Parathyroid adenoma (tissue), 2 donors: Measurements from ENCODE around the gene NUP88.
A peak's percentile ranks its signal among the peaks of the same experiment; 100 is the strongest.

Source experiments
- H2AFZ ChIP-seq: fragments of 300-600 bp; sonication (generic); one replicate; pipeline ENCODE4 v1.7.0; 2017; ENCODE audit warnings: antibody characterized with exemption, mild to moderate bottlenecking
- H3K27ac ChIP-seq: fragments of 300-600 bp; sonication (generic); one replicate; pipeline ENCODE4 v1.7.0; 2017
- H3K27me3 ChIP-seq: fragments of 300-600 bp; sonication (generic); one replicate; pipeline ENCODE4 v1.7.0; 2017; ENCODE audit warnings: low read length; ENCODE audit not compliant: control insufficient read depth, insufficient read depth
- H3K36me3 ChIP-seq: fragments of 300-600 bp; sonication (generic); one replicate; pipeline ENCODE4 v1.7.0; 2017; ENCODE audit warnings: low read length; ENCODE audit not compliant: control insufficient read depth, insufficient read depth
- H3K4me1 ChIP-seq: fragments of 300-600 bp; sonication (generic); one replicate; pipeline ENCODE4 v1.7.0; 2017; ENCODE audit warnings: control low read depth
- H3K4me2 ChIP-seq: fragments of 300-600 bp; sonication (generic); one replicate; pipeline ENCODE4 v1.7.0; 2017; ENCODE audit warnings: low read length
- H3K4me3 ChIP-seq: fragments of 300-600 bp; sonication (generic); one replicate; pipeline ENCODE4 v1.7.0; 2017; ENCODE audit warnings: low read depth, low read length
- H3K79me2 ChIP-seq: fragments of 300-600 bp; sonication (generic); one replicate; pipeline ENCODE4 v1.7.0; 2017; ENCODE audit warnings: control low read depth
- H3K9ac ChIP-seq: fragments of 300-600 bp; sonication (generic); one replicate; pipeline ENCODE4 v1.7.0; 2017; ENCODE audit warnings: mild to moderate bottlenecking
- H3K9me3 ChIP-seq: fragments of 300-600 bp; sonication (generic); one replicate; pipeline ENCODE4 v1.7.0; 2017; ENCODE audit warnings: low read length; ENCODE audit not compliant: control insufficient read depth
- TF ChIP-seq, protein P1 (sequence below): fragments of 300-600 bp; sonication (generic); IDR thresholded peaks from one replicate; pipeline ENCODE4 v1.7.0; 2017; ENCODE audit warnings: antibody characterized with exemption, mild to moderate bottlenecking
- donor health status: primary hyperparathyroidism.

The NUP88 gene

GRCh38 chr17:5464717-5465507, 45.5 kb upstream of the NUP88 start:
- Histone ChIP-seq H3K4me3 (no peak overlapping the region), H3K9ac (no peak overlapping the region), H3K36me3 (no peaks in the 10 kb centered on the region), H3K27me3 (no peaks in the 10 kb centered on the region), H3K4me2 (no peak overlapping the region), H3K9me3 (no peaks in the 10 kb centered on the region), H3K79me2 (peaks cover 23% of the 10 kb centered on the region), H3K27ac (no peak overlapping the region), H3K4me1 (peaks cover 3% of the 10 kb centered on the region), H2AFZ (no peak overlapping the region)
- TF ChIP-seq, protein P1, sequence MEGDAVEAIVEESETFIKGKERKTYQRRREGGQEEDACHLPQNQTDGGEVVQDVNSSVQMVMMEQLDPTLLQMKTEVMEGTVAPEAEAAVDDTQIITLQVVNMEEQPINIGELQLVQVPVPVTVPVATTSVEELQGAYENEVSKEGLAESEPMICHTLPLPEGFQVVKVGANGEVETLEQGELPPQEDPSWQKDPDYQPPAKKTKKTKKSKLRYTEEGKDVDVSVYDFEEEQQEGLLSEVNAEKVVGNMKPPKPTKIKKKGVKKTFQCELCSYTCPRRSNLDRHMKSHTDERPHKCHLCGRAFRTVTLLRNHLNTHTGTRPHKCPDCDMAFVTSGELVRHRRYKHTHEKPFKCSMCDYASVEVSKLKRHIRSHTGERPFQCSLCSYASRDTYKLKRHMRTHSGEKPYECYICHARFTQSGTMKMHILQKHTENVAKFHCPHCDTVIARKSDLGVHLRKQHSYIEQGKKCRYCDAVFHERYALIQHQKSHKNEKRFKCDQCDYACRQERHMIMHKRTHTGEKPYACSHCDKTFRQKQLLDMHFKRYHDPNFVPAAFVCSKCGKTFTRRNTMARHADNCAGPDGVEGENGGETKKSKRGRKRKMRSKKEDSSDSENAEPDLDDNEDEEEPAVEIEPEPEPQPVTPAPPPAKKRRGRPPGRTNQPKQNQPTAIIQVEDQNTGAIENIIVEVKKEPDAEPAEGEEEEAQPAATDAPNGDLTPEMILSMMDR: no peak

GRCh38 chr17:5446786-5447185, 27.3 kb upstream of the NUP88 start:
- Histone ChIP-seq H3K9ac (no peak overlapping the region), H3K4me2 (no peak overlapping the region), H3K79me2 (no peaks in the 10 kb centered on the region), H3K27me3 (no peaks in the 10 kb centered on the region), H3K27ac (no peak overlapping the region), H3K9me3 (no peaks in the 10 kb centered on the region), H2AFZ (no peak overlapping the region), H3K4me1 (no peaks in the 10 kb centered on the region), H3K36me3 (no peaks in the 10 kb centered on the region), H3K4me3 (no peak overlapping the region)
- TF ChIP-seq, protein P1: no peak

DNA sequence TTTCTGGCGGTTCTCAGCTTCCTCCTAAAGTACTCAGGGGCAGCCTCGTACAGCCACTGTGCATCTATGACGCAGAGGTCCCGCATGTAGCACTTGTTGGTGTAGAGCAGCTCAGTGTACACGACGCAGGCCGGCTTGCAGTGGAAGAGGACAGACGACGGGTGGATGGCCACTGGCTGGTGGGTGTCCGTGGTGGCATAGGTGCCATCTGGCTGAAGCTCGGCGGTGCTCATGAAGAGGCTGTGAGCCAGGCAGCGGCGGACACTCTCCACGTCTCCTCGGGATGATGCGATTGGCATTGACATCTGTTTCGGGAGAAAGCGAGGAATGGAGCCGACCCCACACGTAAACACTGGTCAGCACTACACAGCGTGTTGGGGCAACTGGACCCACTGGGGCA, 24.7 kb upstream of the NUP88 start:
- Histone ChIP-seq H3K9me3 (no peaks in the 10 kb centered on the region), H3K27ac (no peak overlapping the region), H2AFZ (no peak overlapping the region), H3K79me2 (peaks cover 6% of the 10 kb centered on the region), H3K9ac (no peak overlapping the region), H3K4me2 (no peak overlapping the region), H3K27me3 (no peaks in the 10 kb centered on the region), H3K4me3 (no peak overlapping the region), H3K36me3 (no peaks in the 10 kb centered on the region), H3K4me1 (peaks cover 5% of the 10 kb centered on the region)
- TF ChIP-seq, protein P1: no peak

GRCh38 chr17:5443728-5444127, 24.3 kb upstream of the NUP88 start:
- no peaks in the 10 kb centered on the region for H3K27me3 ChIP-seq
- no peak overlapping the region for H3K9ac ChIP-seq
- no peak overlapping the region for H3K4me3 ChIP-seq
- H3K36me3 ChIP-seq: no peaks in the 10 kb centered on the region
- H3K9me3 ChIP-seq: no peaks in the 10 kb centered on the region
- H3K79me2 ChIP-seq: peaks cover 6% of the 10 kb centered on the region
- no peak overlapping the region for H2AFZ ChIP-seq
- no peak overlapping the region for H3K4me2 ChIP-seq
- peaks cover 5% of the 10 kb centered on the region for H3K4me1 ChIP-seq
- H3K27ac ChIP-seq: no peak overlapping the region
- TF ChIP-seq, protein P1: no peak

GRCh38 chr17:5439446-5439764, 19.9 kb upstream of the NUP88 start:
- Histone ChIP-seq H3K9me3 (no peaks in the 10 kb centered on the region), H3K27me3 (no peaks in the 10 kb centered on the region), H3K27ac (peak overlapping the region; percentile 62), H3K9ac (no peak overlapping the region), H2AFZ (peak overlapping the region; percentile 87), H3K36me3 (no peaks in the 10 kb centered on the region), H3K79me2 (peaks cover 6% of the 10 kb centered on the region), H3K4me2 (peak overlapping the region; percentile 80), H3K4me1 (peaks cover 5% of the 10 kb centered on the region), H3K4me3 (peak overlapping the region; percentile 73)
- TF ChIP-seq, protein P1: no peak
